Transverse colon (tissue), 4 donors: ENCODE measurements around the gene MYH14. TPM values are rescaled to one million over a fixed set of nuclear protein-coding genes. Genes with fewer than 3 reads are reported as not detected.
A peak's percentile ranks its signal among the peaks of the same experiment; 100 is the strongest.
"Not testable (repeated sequence)": the region's sequence is repeated elsewhere in the genome, so short reads cannot be mapped to it uniquely, and the experiment has no call there.

ENCODE experiments used
- DNase-seq: peaks from one replicate; pipeline ENCODE4 v3.0.0-alpha.2; 2019
- H3K27ac ChIP-seq, 4 donors: fragments of 200-600 bp; sonication (generic); 2 replicates each; pipeline ENCODE4 v1.5.1; 2016 to 2018; ENCODE audit warnings: inconsistent platforms in 4 of 4
- H3K27me3 ChIP-seq: fragments of 200-600 bp; sonication (generic); 2 replicates; pipeline ENCODE4 v1.5.1; 2017; ENCODE audit warnings: inconsistent platforms
- H3K36me3 ChIP-seq, 4 donors: fragments of 200-600 bp; sonication (generic); 2 replicates each; pipeline ENCODE4 v1.5.1; 2017 to 2019; ENCODE audit warnings: inconsistent platforms in 4 of 4
- H3K4me1 ChIP-seq, 4 donors: fragments of 200-600 bp; sonication (generic); 2 replicates each; pipeline ENCODE4 v1.5.1; 2017 to 2020; ENCODE audit warnings: inconsistent platforms in 4 of 4
- H3K4me3 ChIP-seq, 4 donors: fragments of 200-600 bp; sonication (generic); 1 replicate in 1 of 4; 2 replicates in 3 of 4; pipeline versions ENCODE4 v1.5.1 to v1.6.1; 2017 to 2019; ENCODE audit warnings: inconsistent platforms in 4 of 4
- H3K9me3 ChIP-seq, 2 donors: fragments of 200-600 bp; sonication (generic); 2 replicates each; pipeline ENCODE4 v1.5.1; 2017 to 2019; ENCODE audit warnings: inconsistent platforms in 2 of 2
- EP300 ChIP-seq: sonication (generic); formaldehyde crosslinking; IDR thresholded peaks from one replicate; pipeline ENCODE4 v1.6.1; 2017; ENCODE audit warnings: antibody characterized with exemption, low read depth
- POLR2A ChIP-seq: fragments of 450-650 bp; IDR thresholded peaks from one replicate; pipeline ENCODE4 v1.6.1; 2016; ENCODE audit warnings: antibody characterized with exemption, mild to moderate bottlenecking, moderate library complexity
- POLR2AphosphoS5 ChIP-seq, 3 donors: sonication (generic); formaldehyde crosslinking; IDR thresholded peaks; one replicate each; pipeline ENCODE4 v1.6.1; 2016; ENCODE audit warnings: antibody characterized with exemption in 3 of 3
- WGBS, 2 donors: methylation state at CpG; one replicate each; pipeline ENCODE4 v1.1.5; 2018; ENCODE audit warnings: low coverage in 1 of 2; 5-methylcytosine and 5-hydroxymethylcytosine counted together
- in situ Hi-C, 4 donors: fragments of 200-750 bp; cut with MboI; loops; one replicate each; pipeline versions ENCODE4 v1.15.0 to v1.15.1; 2017; ENCODE audit warnings: low sequenced_read_pairs in 3 of 4, low pct_ligation_motif_present in 1 of 4, low pct_unique_long_range_greater_than_20kb in 1 of 4
- intact Hi-C: fragments of 100-400 bp; cut with DNase I; formaldehyde crosslinking; loops from one replicate; pipeline ENCODE4 v1.15.1; 2023; ENCODE audit warnings: low total_unique reads
- total RNA-seq, 4 donors: library from RNA; depleted of rRNA; stranded (reverse); fragments of >200 nt; gene quantifications; one replicate each; pipeline ENCODE4 v1.1.0, GENCODE V29; 2016
- TF ChIP-seq, protein P1 (sequence below), 5 experiments: fragments of 200-600 bp in 3 of 5; fragments of 450-650 bp in 2 of 5; sonication (generic) in 3 of 5; IDR thresholded peaks; 1 replicate in 2 of 5; 2 replicates in 3 of 5; pipeline ENCODE4 v1.5.1; 2016 to 2017; ENCODE audit warnings: antibody characterized with exemption in 5 of 5, inconsistent platforms in 3 of 5, mild to moderate bottlenecking in 2 of 5, moderate library complexity in 1 of 5

MYH14 gene
- total RNA-seq, 4 donors from 2014 or later: 321 to 814 (median 393) TPM

DNA sequence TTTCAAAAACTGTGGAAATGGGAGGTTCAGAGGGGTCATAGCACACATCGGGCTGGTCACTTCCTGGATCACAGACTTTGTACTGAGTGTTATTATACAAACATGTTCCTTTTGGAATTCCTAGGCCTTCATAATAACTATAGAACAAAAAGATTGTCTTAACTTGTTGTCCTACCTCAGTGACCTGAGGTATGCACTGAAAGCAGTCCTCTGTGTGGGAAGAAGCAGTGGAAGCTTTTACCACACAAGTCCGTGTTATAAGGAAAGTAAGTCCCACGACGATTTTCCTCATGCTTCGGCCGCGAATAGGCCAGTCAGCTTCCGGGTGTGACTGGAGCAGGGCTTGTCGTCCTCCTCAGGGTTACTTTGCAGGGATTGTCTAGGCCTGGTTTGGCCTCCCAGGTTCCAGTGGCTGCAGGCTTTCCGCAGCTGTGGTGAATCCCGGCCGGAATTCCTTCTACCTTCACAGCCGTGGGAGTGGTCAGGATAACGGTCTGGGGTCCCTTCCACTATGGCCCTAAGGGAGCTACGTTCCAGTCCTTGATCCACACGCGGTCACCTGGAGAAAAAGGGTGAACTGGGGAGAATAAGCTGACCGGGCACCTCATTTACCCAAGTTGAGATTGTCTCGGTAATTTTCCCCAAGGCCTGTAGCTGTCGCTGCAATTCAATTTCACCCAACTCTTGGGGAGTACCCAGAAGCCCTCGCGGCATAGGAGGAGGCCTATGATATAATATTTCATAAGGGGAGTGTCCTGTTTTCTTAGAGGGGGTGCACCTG is 146.0 kb downstream of the MYH14 start:
- in situ Hi-C loops: loop anchor here (10.0 to 25.0 kb wide), 2 partner anchors 113 to 435 kb away; no protein-coding TSS in a partner anchor
- Histone ChIP-seq H3K27me3 (no peaks in the 10 kb centered on the region), H3K27ac (no peak overlapping the region), H3K36me3 (no peaks in the 10 kb centered on the region), H3K4me3 (no peak overlapping the region), H3K4me1 (no peaks in the 10 kb centered on the region), H3K9me3 (no peaks in the 10 kb centered on the region)
- WGBS, 2 donors: 60 to 64% methylated on average over 3 to 22 of the region's 22 CpGs
- intact Hi-C loops: no loop called here
- DNase-seq: no peak
- TF ChIP-seq POLR2AphosphoS5 (IDR thresholded peaks at IDR 0.05) (no peak), EP300 (no peak), POLR2A (no peak)
- TF ChIP-seq, protein P1, sequence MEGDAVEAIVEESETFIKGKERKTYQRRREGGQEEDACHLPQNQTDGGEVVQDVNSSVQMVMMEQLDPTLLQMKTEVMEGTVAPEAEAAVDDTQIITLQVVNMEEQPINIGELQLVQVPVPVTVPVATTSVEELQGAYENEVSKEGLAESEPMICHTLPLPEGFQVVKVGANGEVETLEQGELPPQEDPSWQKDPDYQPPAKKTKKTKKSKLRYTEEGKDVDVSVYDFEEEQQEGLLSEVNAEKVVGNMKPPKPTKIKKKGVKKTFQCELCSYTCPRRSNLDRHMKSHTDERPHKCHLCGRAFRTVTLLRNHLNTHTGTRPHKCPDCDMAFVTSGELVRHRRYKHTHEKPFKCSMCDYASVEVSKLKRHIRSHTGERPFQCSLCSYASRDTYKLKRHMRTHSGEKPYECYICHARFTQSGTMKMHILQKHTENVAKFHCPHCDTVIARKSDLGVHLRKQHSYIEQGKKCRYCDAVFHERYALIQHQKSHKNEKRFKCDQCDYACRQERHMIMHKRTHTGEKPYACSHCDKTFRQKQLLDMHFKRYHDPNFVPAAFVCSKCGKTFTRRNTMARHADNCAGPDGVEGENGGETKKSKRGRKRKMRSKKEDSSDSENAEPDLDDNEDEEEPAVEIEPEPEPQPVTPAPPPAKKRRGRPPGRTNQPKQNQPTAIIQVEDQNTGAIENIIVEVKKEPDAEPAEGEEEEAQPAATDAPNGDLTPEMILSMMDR (IDR thresholded peaks at IDR 0.05): no peak

DNA sequence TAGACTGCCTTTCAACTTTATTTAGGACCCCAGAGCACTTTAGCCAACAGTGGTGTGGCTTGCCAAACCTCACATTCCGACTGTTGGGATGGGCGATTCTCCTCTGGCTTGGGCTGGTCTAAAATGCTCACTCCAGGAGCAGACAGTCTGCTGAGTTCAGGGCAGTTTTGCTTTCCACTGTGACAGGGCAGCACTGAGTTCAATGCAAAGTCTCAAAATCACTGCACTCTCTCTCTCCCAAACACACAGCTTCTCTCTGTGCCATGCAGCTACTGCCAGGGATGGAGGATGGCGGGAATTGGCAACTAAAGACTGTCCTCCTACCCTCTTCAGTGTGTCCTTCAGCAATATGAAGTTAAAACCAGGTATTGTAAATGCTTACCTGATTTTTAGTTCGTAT is 148.8 kb downstream of the MYH14 start:
- no peak for DNase-seq
- Histone ChIP-seq H3K36me3 (no peaks in the 10 kb centered on the region), H3K4me1 (peaks cover 0 to 4% (median under 1%) of the 10 kb centered on the region in 4 donors), H3K4me3 (no peak overlapping the region), H3K27ac (no peak overlapping the region), H3K27me3 (no peaks in the 10 kb centered on the region), H3K9me3 (no peaks in the 10 kb centered on the region)
- no peak for TF ChIP-seq EP300
- TF ChIP-seq POLR2A: no peak
- TF ChIP-seq, protein P1 (IDR thresholded peaks at IDR 0.05): no peak
- TF ChIP-seq POLR2AphosphoS5 (IDR thresholded peaks at IDR 0.05): no peak
- in situ Hi-C loops: loop anchor here (10.0 to 25.0 kb wide), 2 partner anchors 110 to 433 kb away; no protein-coding TSS in a partner anchor
- WGBS, 2 donors: 50 to 77% methylated on average over 1 to 4 of the region's 4 CpGs
- intact Hi-C loops: no loop called here

DNA sequence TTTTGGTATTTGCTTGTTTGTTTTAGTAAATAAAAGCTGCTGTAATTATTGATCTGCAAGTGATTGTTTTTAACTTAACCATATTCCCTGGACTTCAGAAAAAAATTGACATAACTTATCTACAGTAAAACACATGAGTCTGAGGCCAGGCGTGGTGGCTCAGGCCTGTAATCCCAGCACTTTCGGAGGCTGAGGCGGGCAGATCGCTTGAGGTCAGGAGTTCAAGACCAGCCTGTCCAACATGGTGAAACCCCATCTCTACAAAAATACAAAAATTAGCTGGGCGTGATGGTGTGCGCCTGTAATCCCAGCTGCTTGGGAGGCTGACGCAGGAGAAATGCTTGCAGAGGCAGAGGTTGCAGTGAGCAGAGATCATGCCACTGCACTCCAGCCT is 150.1 kb downstream of the MYH14 start:
- in situ Hi-C loops: loop anchor here (10.0 to 25.0 kb wide), 2 partner anchors 109 to 431 kb away; no protein-coding TSS in a partner anchor
- H3K27me3 ChIP-seq, H3K27ac ChIP-seq, H3K4me3 ChIP-seq, H3K36me3 ChIP-seq, H3K9me3 ChIP-seq, DNase-seq, intact Hi-C loops: not testable (repeated sequence)
- WGBS, 2 donors: 90 to 98% methylated on average over 2 to 7 of the region's 7 CpGs
- H3K4me1 ChIP-seq: peaks cover 0 to 10% (median 8%) of the 10 kb centered on the region in 4 donors

DNA sequence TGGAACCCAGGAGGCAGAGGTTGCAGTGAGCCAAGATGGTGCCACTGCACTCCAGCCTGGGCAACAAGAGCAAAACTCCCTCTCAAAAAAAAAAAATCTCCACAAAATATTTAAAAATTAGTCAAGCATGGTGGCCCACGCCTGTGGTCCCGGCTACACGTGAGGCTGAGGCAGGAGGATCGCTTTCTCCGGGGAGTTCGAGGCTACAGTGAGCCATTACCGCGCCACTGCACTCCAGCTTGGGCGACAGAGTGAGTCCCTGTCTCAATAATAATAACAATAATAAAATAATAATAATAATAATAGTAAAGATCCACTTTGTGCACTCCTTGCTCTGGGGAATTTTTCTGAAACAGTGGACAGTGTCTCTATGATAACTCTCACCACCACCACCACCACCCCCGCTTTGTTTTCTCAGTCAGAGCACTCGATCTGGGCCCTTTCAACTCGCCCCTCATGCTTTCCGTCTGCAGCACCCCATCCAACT is 153.3 kb downstream of the MYH14 start:
- in situ Hi-C loops (loop anchor here (10.0 to 25.0 kb wide), 2 partner anchors 106 to 428 kb away; no protein-coding TSS in a partner anchor), intact Hi-C loops (no loop called here)
- peak overlapping the region in 1 of 4 donors; percentile 84 for H3K27ac ChIP-seq

More for the DNA sequence above, 153.3 kb downstream of the MYH14 start:
- WGBS, 2 donors: 38% methylated on average over 9 to 13 of the region's 13 CpGs
- H3K27me3 ChIP-seq: no peaks in the 10 kb centered on the region
- H3K4me1 ChIP-seq: peaks cover 0 to 11% (median 9%) of the 10 kb centered on the region in 4 donors
- peak overlapping the region in 1 of 4 donors; percentile 34 for H3K4me3 ChIP-seq
- TF ChIP-seq, protein P1 (IDR thresholded peaks at IDR 0.05): no peak
- no peaks in the 10 kb centered on the region for H3K36me3 ChIP-seq
- no peak for DNase-seq
- H3K9me3 ChIP-seq: no peaks in the 10 kb centered on the region
